ENCODE measurements around the gene LRIG1.

DNA sequence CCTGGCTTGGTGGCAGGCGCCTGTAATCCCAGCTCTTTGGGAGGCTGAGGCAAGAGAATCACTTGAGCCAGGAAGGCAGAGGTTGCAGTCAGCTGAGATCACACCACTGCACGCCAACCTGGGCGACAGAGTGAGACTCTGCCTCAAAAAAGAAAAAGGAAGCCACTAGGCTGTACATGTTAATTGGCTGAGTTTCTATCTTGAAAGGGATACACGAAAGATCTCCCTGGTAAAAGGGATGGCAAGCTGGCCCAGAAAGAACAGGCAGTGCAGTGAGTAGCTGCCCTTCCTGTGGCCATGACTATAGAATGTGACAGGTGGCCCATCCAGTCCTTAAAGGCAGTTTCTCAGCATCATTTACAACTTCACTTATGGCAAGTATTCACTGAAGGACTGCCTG lies 12.3 kb downstream of the LRIG1 start:
- TF ChIP-seq, protein P1, sequence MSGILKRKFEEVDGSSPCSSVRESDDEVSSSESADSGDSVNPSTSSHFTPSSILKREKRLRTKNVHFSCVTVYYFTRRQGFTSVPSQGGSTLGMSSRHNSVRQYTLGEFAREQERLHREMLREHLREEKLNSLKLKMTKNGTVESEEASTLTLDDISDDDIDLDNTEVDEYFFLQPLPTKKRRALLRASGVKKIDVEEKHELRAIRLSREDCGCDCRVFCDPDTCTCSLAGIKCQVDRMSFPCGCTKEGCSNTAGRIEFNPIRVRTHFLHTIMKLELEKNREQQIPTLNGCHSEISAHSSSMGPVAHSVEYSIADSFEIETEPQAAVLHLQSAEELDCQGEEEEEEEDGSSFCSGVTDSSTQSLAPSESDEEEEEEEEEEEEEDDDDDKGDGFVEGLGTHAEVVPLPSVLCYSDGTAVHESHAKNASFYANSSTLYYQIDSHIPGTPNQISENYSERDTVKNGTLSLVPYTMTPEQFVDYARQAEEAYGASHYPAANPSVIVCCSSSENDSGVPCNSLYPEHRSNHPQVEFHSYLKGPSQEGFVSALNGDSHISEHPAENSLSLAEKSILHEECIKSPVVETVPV (CRISPR knock-in tag; IDR thresholded peaks at IDR 0.05): no peak
- no peak for TF ChIP-seq TCF4 (CRISPR knock-in tag; IDR thresholded peaks at IDR 0.05; ENCODE audit: borderline replicate concordance)
- TF ChIP-seq, protein P2, sequence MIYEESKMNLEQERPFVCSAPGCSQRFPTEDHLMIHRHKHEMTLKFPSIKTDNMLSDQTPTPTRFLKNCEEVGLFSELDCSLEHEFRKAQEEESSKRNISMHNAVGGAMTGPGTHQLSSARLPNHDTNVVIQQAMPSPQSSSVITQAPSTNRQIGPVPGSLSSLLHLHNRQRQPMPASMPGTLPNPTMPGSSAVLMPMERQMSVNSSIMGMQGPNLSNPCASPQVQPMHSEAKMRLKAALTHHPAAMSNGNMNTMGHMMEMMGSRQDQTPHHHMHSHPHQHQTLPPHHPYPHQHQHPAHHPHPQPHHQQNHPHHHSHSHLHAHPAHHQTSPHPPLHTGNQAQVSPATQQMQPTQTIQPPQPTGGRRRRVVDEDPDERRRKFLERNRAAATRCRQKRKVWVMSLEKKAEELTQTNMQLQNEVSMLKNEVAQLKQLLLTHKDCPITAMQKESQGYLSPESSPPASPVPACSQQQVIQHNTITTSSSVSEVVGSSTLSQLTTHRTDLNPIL (CRISPR knock-in tag; IDR thresholded peaks at IDR 0.05; ENCODE audit: low read depth): no peak
- no peak for TF ChIP-seq ZC3H10 (CRISPR knock-in tag; IDR thresholded peaks at IDR 0.05)
- TF ChIP-seq, protein P3, sequence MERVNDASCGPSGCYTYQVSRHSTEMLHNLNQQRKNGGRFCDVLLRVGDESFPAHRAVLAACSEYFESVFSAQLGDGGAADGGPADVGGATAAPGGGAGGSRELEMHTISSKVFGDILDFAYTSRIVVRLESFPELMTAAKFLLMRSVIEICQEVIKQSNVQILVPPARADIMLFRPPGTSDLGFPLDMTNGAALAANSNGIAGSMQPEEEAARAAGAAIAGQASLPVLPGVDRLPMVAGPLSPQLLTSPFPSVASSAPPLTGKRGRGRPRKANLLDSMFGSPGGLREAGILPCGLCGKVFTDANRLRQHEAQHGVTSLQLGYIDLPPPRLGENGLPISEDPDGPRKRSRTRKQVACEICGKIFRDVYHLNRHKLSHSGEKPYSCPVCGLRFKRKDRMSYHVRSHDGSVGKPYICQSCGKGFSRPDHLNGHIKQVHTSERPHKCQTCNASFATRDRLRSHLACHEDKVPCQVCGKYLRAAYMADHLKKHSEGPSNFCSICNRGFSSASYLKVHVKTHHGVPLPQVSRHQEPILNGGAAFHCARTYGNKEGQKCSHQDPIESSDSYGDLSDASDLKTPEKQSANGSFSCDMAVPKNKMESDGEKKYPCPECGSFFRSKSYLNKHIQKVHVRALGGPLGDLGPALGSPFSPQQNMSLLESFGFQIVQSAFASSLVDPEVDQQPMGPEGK (CRISPR knock-in tag; IDR thresholded peaks at IDR 0.05; ENCODE audit: borderline replicate concordance): no peak
